Sigmoid colon (tissue), 7 donors: ENCODE results near the gene RAB7A. TPM values are rescaled to one million over a fixed set of nuclear protein-coding genes. Genes with fewer than 3 reads are reported as not detected.

ENCODE experiments used
- DNase-seq: peaks from one replicate; pipeline ENCODE4 v3.0.0-alpha.2; 2019
- H3K27ac ChIP-seq, 4 donors: fragments of 200-600 bp; sonication (generic); one replicate each; pipeline ENCODE4 v1.5.1; 2016 to 2019; ENCODE audit warnings: mild to moderate bottlenecking in 1 of 4
- H3K27me3 ChIP-seq, 3 donors: fragments of 200-600 bp; sonication (generic); one replicate each; pipeline ENCODE4 v1.5.1; 2019; ENCODE audit warnings: mild to moderate bottlenecking in 1 of 3
- H3K36me3 ChIP-seq, 4 donors: fragments of 200-600 bp; sonication (generic); one replicate each; pipeline ENCODE4 v1.5.1; 2016 to 2019
- H3K4me1 ChIP-seq, 4 donors: fragments of 200-600 bp; sonication (generic); one replicate each; pipeline ENCODE4 v1.5.1; 2017 to 2019
- H3K4me3 ChIP-seq, 4 donors: fragments of 200-600 bp; sonication (generic); one replicate each; pipeline ENCODE4 v1.5.1; 2017 to 2019; ENCODE audit warnings: mild to moderate bottlenecking in 2 of 4, moderate library complexity in 1 of 4
- H3K9me3 ChIP-seq, 4 donors: fragments of 200-600 bp in 3 of 4; sonication (generic) in 3 of 4; one replicate each; pipeline versions ENCODE4 v1.5.1 to v1.6.1; 2013 to 2019
- EP300 ChIP-seq, 4 donors: sonication (generic); formaldehyde crosslinking; IDR thresholded peaks; one replicate each; pipeline ENCODE4 v1.6.1; 2017; ENCODE audit warnings: antibody characterized with exemption in 4 of 4
- POLR2A ChIP-seq, 2 donors: fragments of 450-650 bp; IDR thresholded peaks; one replicate each; pipeline ENCODE4 v1.6.1; 2016; ENCODE audit warnings: antibody characterized with exemption in 2 of 2, mild to moderate bottlenecking in 2 of 2, moderate library complexity in 2 of 2
- POLR2AphosphoS5 ChIP-seq, 4 donors: sonication (generic); formaldehyde crosslinking; IDR thresholded peaks; one replicate each; pipeline ENCODE4 v1.6.1; 2017; ENCODE audit warnings: antibody characterized with exemption in 4 of 4
- WGBS, 2 donors: extraction: QIAGEN DNeasy Blood & Tissue Kit; methylation state at CpG; one replicate each; pipeline ENCODE4 v1.1.7; 2013; 5-methylcytosine and 5-hydroxymethylcytosine counted together
- intact Hi-C: fragments of 100-400 bp; cut with DNase I; formaldehyde crosslinking; loops from one replicate; pipeline ENCODE4 v1.15.1; 2023
- polyA plus RNA-seq, 3 donors: library from polyadenylated mRNA; stranded (reverse); fragments of 200-250 nt; gene quantifications; one replicate each; pipeline ENCODE4 v1.2.3, GENCODE V29; 2013
- total RNA-seq, 4 donors: library from RNA; depleted of rRNA; stranded (reverse); fragments of >200 nt; gene quantifications; one replicate each; pipeline ENCODE4 v1.1.0, GENCODE V29; 2016
- TF ChIP-seq, protein P1 (sequence below), 4 experiments: fragments of 450-650 bp in 3 of 4; fragments of 200-600 bp in 1 of 4; IDR thresholded peaks; one replicate each; pipeline ENCODE4 v1.5.1; 2016 to 2019; ENCODE audit warnings: antibody characterized with exemption in 4 of 4, mild to moderate bottlenecking in 3 of 4, moderate library complexity in 2 of 4
- donor health status: healthy with polysubstance abuse.
- donor health status: Bipolar disorder and iron deficiency.
- donor health status: healthy.

RAB7A gene
- total and polyA plus RNA-seq, 7 donors = 73.6 to 275 (median 100.0) TPM

DNA sequence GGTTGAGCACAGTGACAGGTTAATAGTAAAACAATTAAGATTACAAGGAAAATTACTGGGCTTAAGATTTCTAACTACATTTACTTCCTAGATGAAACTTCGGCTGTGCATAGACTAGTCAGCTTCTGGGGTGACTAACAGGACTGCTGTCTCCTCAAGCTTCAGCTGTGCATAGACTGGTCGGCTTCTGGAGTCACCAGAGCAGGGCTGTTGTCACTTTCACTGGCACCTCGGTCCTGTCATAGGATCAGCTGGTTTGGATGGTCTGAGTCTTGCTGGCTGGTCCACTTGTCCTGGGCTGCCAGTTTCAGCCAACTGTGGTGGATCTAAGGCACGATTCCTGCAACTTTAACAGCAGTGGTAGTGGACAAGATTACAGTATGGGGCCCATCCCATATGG lies 129.6 kb downstream of the RAB7A start:
- Histone ChIP-seq H3K4me1 (no peaks in the 10 kb centered on the region), H3K36me3 (no peaks in the 10 kb centered on the region), H3K27ac (no peak overlapping the region), H3K4me3 (no peak overlapping the region), H3K9me3 (peaks cover 8 to 24% (median 16%) of the 10 kb centered on the region in 4 donors), H3K27me3 (no peaks in the 10 kb centered on the region)
- DNase-seq = no peak
- 61 to 68% methylated on average over 4 of the region's 4 CpGs for WGBS, 2 donors
- intact Hi-C loops = no loop called here
- TF ChIP-seq POLR2AphosphoS5 (IDR thresholded peaks at IDR 0.05) = no peak
- TF ChIP-seq, protein P1, sequence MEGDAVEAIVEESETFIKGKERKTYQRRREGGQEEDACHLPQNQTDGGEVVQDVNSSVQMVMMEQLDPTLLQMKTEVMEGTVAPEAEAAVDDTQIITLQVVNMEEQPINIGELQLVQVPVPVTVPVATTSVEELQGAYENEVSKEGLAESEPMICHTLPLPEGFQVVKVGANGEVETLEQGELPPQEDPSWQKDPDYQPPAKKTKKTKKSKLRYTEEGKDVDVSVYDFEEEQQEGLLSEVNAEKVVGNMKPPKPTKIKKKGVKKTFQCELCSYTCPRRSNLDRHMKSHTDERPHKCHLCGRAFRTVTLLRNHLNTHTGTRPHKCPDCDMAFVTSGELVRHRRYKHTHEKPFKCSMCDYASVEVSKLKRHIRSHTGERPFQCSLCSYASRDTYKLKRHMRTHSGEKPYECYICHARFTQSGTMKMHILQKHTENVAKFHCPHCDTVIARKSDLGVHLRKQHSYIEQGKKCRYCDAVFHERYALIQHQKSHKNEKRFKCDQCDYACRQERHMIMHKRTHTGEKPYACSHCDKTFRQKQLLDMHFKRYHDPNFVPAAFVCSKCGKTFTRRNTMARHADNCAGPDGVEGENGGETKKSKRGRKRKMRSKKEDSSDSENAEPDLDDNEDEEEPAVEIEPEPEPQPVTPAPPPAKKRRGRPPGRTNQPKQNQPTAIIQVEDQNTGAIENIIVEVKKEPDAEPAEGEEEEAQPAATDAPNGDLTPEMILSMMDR (IDR thresholded peaks at IDR 0.05) = no peak
- TF ChIP-seq EP300 (IDR thresholded peaks at IDR 0.05) = no peak
- no peak for TF ChIP-seq POLR2A (IDR thresholded peaks at IDR 0.05)

DNA sequence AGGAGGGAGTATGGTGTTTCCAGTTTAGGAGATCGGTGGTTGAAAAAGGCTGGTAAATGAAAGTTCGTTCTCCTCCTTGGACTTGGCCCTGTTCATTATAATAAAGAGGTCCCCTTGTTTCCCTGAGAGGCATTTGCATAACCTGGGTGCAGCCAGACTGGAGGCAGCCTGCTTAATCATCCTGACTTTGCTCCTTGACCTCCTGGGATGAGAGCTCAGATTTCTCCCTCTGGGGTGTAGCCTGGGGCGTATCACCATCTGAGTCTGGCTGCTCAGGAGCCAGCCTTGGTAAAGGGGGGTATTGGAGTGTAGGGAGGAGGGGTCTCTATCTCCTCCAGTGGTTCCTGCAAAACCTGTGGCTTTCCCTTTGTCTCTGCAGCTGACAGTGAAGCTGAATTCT lies 132.2 kb downstream of the RAB7A start:
- H3K4me1 ChIP-seq = no peaks in the 10 kb centered on the region
- no peak overlapping the region for H3K27ac ChIP-seq
- 88 to 94% methylated on average over 3 of the region's 3 CpGs for WGBS, 2 donors
- TF ChIP-seq EP300 (IDR thresholded peaks at IDR 0.05) = no peak
- TF ChIP-seq, protein P1 (IDR thresholded peaks at IDR 0.05) = no peak
- TF ChIP-seq POLR2A (IDR thresholded peaks at IDR 0.05) = no peak
- no peak for TF ChIP-seq POLR2AphosphoS5 (IDR thresholded peaks at IDR 0.05)
- intact Hi-C loops = no loop called here
- DNase-seq = no peak
- no peak overlapping the region for H3K4me3 ChIP-seq
- no peaks in the 10 kb centered on the region for H3K36me3 ChIP-seq
- H3K27me3 ChIP-seq = no peaks in the 10 kb centered on the region
- H3K9me3 ChIP-seq = peaks cover 8 to 24% (median 16%) of the 10 kb centered on the region in 4 donors

DNA sequence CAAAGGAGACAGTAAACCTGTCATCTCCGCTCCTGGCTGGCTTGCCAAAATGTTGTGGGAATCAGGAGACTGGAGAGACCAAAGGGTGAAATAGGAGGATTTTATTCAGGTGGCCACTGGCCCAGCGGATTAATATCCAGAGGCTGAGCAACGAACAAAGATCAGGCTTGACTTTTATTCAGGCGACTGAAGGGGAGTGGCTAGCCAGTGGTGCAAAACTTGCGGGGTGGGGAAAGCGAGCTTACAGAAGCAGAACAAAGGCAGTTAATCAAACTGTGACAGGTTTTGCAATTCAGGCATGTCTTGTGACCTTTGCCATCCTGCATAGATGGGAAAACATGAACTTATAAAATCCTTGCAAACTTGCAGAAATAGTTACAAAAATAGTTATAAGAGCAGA lies 133.6 kb downstream of the RAB7A start:
- Histone ChIP-seq H3K4me3 (no peak overlapping the region), H3K36me3 (no peaks in the 10 kb centered on the region), H3K9me3 (peaks cover 8 to 18% (median 16%) of the 10 kb centered on the region in 4 donors), H3K4me1 (peaks cover 0 to 5% (median 0%) of the 10 kb centered on the region in 4 donors), H3K27me3 (no peaks in the 10 kb centered on the region), H3K27ac (no peak overlapping the region)
- intact Hi-C loops = no loop called here
- 88 to 89% methylated on average over 6 of the region's 6 CpGs for WGBS, 2 donors
- no peak for DNase-seq
- TF ChIP-seq, protein P1 (IDR thresholded peaks at IDR 0.05) = no peak
- TF ChIP-seq EP300 (IDR thresholded peaks at IDR 0.05) = no peak
- no peak for TF ChIP-seq POLR2A (IDR thresholded peaks at IDR 0.05)
- TF ChIP-seq POLR2AphosphoS5 (IDR thresholded peaks at IDR 0.05) = no peak

DNA sequence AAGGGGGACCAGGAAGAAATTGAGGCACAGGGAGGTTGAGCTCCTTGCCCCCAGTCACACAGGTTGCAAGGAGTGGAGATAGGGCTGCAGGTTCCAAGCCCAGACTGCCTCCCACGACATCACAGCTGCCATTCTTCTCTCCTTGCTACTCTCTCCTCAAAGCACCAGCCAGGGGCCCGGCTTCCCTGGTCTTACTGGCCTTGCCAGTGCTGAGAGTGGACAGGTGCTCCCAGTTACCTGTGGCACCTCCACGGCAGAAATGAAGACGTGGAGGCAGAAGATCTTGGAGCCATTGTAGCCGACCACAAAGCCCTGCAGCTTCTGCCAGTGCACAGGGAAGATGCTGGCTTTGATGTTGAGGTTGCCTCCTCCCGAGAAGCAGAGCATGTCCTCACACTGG lies 135.5 kb downstream of the RAB7A start:
- WGBS, 2 donors = 92 to 94% methylated on average over 6 of the region's 6 CpGs

More for the DNA sequence above, 135.5 kb downstream of the RAB7A start:
- no peak for DNase-seq
- H3K27me3 ChIP-seq = no peaks in the 10 kb centered on the region
- intact Hi-C loops = no loop called here
- peaks cover 0 to 5% (median 0%) of the 10 kb centered on the region in 4 donors for H3K4me1 ChIP-seq
- no peak overlapping the region for H3K27ac ChIP-seq
- peaks cover 8 to 18% (median 16%) of the 10 kb centered on the region in 4 donors for H3K9me3 ChIP-seq
- H3K36me3 ChIP-seq = no peaks in the 10 kb centered on the region
- no peak overlapping the region for H3K4me3 ChIP-seq
- TF ChIP-seq, protein P1 (IDR thresholded peaks at IDR 0.05) = no peak
- TF ChIP-seq POLR2A (IDR thresholded peaks at IDR 0.05) (no peak), POLR2AphosphoS5 (IDR thresholded peaks at IDR 0.05) (no peak), EP300 (IDR thresholded peaks at IDR 0.05) (no peak)
